GM19240 (cell line): ENCODE measurements around the gene RXRA.
A peak's percentile ranks its signal among the peaks of the same experiment; 100 is the strongest.

Source experiments
- DNase-seq: peaks from one replicate; pipeline ENCODE4 v3.0.0; 2011; ENCODE audit warnings: low spot score; ENCODE audit not compliant: insufficient read length

The RXRA gene

GRCh38 chr9:134413890-134414623 lies 87.8 kb downstream of the RXRA start:
- no peak for DNase-seq

- no peak for DNase-seq
These were observed 88.7 kb downstream of the RXRA start for GRCh38 chr9:134414900-134415425.

GRCh38 chr9:134416385-134417015 lies 90.2 kb downstream of the RXRA start:
- DNase-seq: no peak

GRCh38 chr9:134418354-134418753 lies 92.1 kb downstream of the RXRA start:
- DNase-seq: no peak

- DNase-seq: no peak
These were observed 92.9 kb downstream of the RXRA start for GRCh38 chr9:134419000-134419683.

GRCh38 chr9:134419684-134420076 lies 93.4 kb downstream of the RXRA start:
- DNase-seq: peak; percentile 54

GRCh38 chr9:134420281-134420845 lies 94.1 kb downstream of the RXRA start:
- no peak for DNase-seq

- DNase-seq: no peak
These were observed 94.7 kb downstream of the RXRA start for GRCh38 chr9:134420974-134421432.

- DNase-seq: no peak
These were observed 95.6 kb downstream of the RXRA start for GRCh38 chr9:134421888-134422287.

GRCh38 chr9:134422301-134423090 lies 96.2 kb downstream of the RXRA start:
- no peak for DNase-seq

GRCh38 chr9:134423166-134423565 lies 96.9 kb downstream of the RXRA start:
- no peak for DNase-seq

GRCh38 chr9:134423749-134424148 lies 97.5 kb downstream of the RXRA start:
- no peak for DNase-seq

- DNase-seq: no peak
These were observed 98.6 kb downstream of the RXRA start for GRCh38 chr9:134424818-134425217.

- DNase-seq: no peak
These were observed 99.1 kb downstream of the RXRA start for GRCh38 chr9:134425401-134425800.

GRCh38 chr9:134425812-134426211 lies 99.6 kb downstream of the RXRA start:
- DNase-seq: no peak

GRCh38 chr9:134426436-134426835 lies 100.2 kb downstream of the RXRA start:
- no peak for DNase-seq

GRCh38 chr9:134427153-134427782 lies 101.0 kb downstream of the RXRA start:
- no peak for DNase-seq

GRCh38 chr9:134428559-134428958 lies 102.3 kb downstream of the RXRA start:
- no peak for DNase-seq

GRCh38 chr9:134429007-134429406 lies 102.8 kb downstream of the RXRA start:
- no peak for DNase-seq

GRCh38 chr9:134429481-134429880 lies 103.2 kb downstream of the RXRA start:
- DNase-seq: no peak

- DNase-seq: no peak
These were observed 104.8 kb downstream of the RXRA start for GRCh38 chr9:134431095-134431494.
